ENCODE data around the gene BPIFB6.

The BPIFB6 gene

DNA sequence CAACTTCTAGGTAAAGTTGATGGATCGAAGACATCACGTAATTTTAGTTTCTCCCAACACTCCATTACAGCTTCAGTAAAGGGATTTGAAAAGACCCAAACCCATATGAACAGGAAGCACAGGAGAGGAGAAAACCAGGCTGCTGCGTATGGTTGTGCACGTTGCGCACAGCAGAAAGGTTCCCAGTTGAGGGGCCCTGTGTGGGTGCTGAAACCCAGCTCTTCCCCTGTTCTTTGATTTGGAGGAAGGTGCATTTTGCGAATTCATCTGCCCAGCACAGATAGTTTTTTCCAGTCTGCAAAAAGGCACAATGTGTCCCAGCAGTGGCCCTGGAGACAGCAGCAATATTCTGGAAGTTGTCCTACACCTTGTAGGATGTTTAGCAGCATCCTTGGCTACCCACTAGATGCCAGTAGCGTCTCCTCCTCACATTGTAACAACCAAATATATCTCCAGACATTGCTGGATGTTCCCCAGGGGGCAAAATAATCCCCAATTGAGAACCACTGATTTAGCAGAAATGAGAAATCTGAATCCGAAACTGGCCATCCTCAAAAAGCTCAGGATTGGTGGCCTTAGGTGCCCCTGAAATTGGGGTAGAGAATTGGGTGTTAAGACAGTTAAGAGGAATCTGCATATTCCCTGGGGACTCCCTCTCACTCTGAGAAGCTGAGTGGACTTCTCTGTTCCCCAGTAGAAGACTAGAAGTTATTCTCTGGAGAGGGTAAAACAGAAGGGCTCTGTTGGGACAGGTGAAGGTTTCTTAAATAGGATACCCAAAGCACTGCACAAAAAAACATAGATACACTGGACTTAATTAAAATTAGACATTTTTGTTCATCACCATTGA lies 39.4 kb upstream of the BPIFB6 start:
- DNase-seq (ENCODE audit: low read depth): no peak
- TF ChIP-seq, protein P1, sequence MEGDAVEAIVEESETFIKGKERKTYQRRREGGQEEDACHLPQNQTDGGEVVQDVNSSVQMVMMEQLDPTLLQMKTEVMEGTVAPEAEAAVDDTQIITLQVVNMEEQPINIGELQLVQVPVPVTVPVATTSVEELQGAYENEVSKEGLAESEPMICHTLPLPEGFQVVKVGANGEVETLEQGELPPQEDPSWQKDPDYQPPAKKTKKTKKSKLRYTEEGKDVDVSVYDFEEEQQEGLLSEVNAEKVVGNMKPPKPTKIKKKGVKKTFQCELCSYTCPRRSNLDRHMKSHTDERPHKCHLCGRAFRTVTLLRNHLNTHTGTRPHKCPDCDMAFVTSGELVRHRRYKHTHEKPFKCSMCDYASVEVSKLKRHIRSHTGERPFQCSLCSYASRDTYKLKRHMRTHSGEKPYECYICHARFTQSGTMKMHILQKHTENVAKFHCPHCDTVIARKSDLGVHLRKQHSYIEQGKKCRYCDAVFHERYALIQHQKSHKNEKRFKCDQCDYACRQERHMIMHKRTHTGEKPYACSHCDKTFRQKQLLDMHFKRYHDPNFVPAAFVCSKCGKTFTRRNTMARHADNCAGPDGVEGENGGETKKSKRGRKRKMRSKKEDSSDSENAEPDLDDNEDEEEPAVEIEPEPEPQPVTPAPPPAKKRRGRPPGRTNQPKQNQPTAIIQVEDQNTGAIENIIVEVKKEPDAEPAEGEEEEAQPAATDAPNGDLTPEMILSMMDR (IDR thresholded peaks at IDR 0.05; ENCODE audit: low read length, missing control alignments): no peak
- H3K4me3 ChIP-seq (replicated peaks; ENCODE audit: low read depth, low read length): no peak overlapping the region

DNA sequence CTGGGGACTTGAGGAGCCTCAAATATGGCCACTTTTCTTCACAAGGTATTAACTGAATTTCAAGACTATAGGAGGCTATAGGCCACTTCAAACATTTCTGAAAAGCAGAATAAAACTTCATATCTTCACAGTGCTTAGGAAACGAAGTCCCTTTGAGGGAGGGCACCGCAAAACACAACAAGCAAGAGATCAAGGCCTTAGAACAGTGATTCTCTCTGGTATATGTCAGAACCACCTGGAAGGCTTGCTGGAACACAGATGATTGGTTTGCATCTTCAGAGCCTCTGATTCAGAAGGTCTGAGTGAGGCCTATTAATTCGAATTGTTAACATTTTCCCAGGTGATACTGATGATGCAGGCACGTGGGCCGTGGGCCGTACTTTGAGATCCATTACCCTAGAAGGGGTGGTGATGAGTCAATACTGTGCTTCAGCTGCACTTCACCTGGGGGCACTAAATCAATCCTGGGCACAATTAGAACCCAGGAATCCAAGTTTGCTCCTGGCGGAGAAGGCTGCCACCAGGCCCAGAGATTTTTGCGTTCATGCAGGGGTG lies 37.9 kb upstream of the BPIFB6 start:
- no peak overlapping the region for H3K4me3 ChIP-seq (replicated peaks; ENCODE audit: low read depth, low read length)
- DNase-seq (ENCODE audit: low read depth): no peak
- TF ChIP-seq, protein P1 (IDR thresholded peaks at IDR 0.05; ENCODE audit: low read length, missing control alignments): no peak

DNA sequence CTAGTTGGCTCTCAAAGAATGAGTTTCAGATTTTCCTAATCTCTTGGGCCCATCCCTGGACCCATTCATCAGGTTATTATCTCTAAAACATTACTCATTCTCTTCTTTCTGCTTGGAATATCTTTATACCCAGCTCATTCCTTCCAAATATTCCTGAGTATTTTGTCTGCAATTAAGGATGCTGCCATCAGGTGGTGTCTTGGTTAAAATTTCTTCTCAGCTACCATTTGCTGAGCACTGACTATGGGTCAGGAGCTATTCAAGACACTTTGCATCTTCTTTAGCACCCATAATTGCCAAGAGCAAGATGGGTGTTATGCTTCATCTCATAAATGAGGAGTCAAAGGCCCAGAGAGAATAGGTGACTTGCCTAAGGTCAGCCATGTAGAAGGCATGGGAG lies 35.6 kb upstream of the BPIFB6 start:
- TF ChIP-seq, protein P1 (IDR thresholded peaks at IDR 0.05; ENCODE audit: low read length, missing control alignments): no peak
- no peak for DNase-seq (ENCODE audit: low read depth)
- no peak overlapping the region for H3K4me3 ChIP-seq (replicated peaks; ENCODE audit: low read depth, low read length)

DNA sequence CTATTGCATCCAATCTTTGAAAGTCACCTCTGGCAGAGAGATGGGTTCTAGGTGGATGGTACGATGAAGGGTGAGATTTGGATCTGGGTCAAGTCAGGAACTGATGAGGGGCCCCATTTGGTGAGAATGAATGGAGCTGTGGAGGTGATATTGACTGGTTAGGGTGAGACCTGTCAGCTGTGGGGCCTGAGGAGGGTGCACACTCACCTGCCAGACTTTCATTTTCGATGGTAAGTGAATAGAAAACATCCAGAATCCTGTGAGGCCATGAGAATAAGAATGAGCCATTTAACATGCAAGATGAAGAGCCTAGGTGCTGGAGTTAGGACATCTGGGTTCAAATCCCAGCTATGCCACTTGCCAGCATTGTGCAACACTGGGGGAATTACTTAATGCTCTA lies 34.0 kb upstream of the BPIFB6 start:
- TF ChIP-seq, protein P1 (IDR thresholded peaks at IDR 0.05; ENCODE audit: low read length, missing control alignments): no peak
- H3K4me3 ChIP-seq (replicated peaks; ENCODE audit: low read depth, low read length): no peak overlapping the region
- no peak for DNase-seq (ENCODE audit: low read depth)

DNA sequence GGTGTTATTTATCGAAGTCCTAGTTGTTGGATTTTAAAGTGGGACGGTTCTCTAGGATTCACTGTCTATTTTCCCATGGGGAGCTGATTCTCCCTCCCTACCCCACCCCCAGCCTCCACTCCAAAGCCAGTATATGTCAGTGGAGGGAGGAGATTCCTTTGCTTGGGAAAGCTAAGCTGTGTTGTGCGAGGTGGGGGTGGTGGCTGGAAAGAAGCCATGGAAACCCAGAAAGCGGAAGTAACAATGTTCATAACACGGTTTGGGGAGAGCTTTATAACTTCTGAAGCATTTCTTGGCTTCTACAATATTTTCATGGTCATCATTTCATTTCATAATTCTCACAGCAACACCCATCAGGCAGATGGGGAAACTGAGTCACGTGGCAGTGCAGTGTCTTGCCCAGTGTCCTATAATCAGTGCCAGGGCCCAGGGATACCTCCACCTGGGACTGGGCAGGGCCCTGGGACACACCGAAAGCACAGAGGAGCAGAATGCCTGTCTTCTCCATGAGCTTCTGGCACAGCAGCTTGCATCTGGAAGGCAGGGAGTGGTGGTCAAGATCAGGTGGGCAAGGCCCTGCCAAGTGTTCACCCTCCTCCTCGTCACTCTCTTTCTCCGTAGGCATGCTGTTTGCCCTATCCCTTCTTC lies 31.7 kb upstream of the BPIFB6 start:
- no peak for DNase-seq (ENCODE audit: low read depth)
- no peak overlapping the region for H3K4me3 ChIP-seq (replicated peaks; ENCODE audit: low read depth, low read length)
- TF ChIP-seq, protein P1 (IDR thresholded peaks at IDR 0.05; ENCODE audit: low read length, missing control alignments): no peak

DNA sequence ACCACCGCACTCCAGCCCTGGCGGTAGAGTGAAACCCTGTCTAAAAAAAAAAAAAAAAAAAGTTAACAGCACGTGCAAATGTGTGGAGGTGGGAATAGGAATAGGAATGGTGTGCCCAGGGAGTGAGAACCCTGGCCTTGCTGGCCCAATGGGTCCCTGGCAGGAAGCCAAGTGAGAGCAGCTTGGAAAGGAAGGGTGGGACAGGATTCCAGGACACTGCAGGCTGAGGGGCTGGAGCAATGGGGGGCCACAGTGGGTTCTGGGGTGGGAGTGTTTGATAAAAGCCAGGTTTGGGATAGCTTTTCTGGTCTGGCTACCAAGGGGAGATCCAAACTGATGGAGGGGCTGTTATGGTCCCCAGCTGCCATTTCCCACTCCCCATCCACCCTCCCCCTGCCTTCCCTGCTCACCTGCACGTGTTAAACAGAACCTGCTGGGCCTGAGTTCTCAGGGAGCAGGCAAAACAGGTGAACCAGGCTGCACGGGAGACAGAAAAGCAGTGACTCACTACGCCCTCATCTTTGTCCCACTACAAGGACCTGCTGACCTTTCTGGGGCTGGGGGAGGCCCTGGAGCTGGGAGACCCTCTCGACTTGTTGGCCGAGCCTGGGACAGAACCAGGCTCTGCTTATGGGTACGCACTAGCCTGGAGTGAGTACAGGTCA lies 30.5 kb upstream of the BPIFB6 start:
- TF ChIP-seq, protein P1 (IDR thresholded peaks at IDR 0.05; ENCODE audit: low read length, missing control alignments): no peak
- DNase-seq (ENCODE audit: low read depth): no peak
- H3K4me3 ChIP-seq (replicated peaks; ENCODE audit: low read depth, low read length): no peak overlapping the region
